ENCODE measurements around the gene LGSN.

- TF ChIP-seq CTCF (IDR thresholded peaks at IDR 0.05) (no peak), POLR2AphosphoS5 (IDR thresholded peaks at IDR 0.05; ENCODE audit: insufficient read depth in 1 of 2, low read depth in 1 of 2) (no peak), POLR2A (IDR thresholded peaks at IDR 0.05) (no peak)
These were observed 2.0 kb upstream of the LGSN start for GRCh38 chr6:63321821-63322220.
